ENCODE data around the gene R3HDM1.

DNA sequence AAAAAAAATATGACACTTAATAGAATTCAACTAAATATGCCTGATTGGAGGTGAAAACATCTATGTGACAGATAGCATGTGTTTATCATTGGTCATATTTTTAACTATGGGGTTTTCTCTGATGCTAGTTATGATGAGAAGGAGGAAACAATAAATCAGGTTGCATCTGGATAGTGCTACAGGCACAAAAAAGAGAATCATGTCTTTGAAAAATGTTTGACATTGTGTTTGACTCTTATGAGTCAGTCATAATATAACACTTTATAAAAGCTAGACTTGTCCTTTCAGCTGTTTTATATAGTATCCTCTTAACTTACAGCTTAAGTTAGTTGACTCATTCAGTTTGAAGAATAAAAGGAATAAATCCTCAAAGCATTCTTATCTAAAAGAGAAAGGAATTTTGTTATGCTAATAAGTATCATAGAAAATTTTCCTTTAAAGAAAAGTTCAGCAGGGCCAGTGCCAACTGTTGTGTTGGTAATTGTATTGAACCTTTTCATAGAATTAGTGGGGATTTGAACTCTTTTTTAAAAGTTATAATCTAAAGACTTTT is 131.9 kb downstream of the R3HDM1 start:
- no peak for TF ChIP-seq POLR2AphosphoS5 (IDR thresholded peaks at IDR 0.05)
- TF ChIP-seq, protein P1, sequence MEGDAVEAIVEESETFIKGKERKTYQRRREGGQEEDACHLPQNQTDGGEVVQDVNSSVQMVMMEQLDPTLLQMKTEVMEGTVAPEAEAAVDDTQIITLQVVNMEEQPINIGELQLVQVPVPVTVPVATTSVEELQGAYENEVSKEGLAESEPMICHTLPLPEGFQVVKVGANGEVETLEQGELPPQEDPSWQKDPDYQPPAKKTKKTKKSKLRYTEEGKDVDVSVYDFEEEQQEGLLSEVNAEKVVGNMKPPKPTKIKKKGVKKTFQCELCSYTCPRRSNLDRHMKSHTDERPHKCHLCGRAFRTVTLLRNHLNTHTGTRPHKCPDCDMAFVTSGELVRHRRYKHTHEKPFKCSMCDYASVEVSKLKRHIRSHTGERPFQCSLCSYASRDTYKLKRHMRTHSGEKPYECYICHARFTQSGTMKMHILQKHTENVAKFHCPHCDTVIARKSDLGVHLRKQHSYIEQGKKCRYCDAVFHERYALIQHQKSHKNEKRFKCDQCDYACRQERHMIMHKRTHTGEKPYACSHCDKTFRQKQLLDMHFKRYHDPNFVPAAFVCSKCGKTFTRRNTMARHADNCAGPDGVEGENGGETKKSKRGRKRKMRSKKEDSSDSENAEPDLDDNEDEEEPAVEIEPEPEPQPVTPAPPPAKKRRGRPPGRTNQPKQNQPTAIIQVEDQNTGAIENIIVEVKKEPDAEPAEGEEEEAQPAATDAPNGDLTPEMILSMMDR (IDR thresholded peaks at IDR 0.05), result no peak
- no peak for TF ChIP-seq POLR2A (IDR thresholded peaks at IDR 0.05)
- TF ChIP-seq EP300 (IDR thresholded peaks at IDR 0.05), result no peak

Data from gastroesophageal sphincter (tissue), 3 donors.